WTC11 (cell line): Measurements from ENCODE around the gene CDCA4. TPM values are rescaled to one million over a fixed set of nuclear protein-coding genes. Genes with fewer than 3 reads are reported as not detected.

Source experiments
- ATAC-seq: fragments of 200-7000 bp; cut with Tn5 transposase; 2 replicates; pipeline ENCODE4 v1.10.0; 2021; ENCODE audit warnings: mild to moderate bottlenecking, moderate library complexity
- CTCF ChIA-PET: fragments of 300-600 bp; sonication (Branson Sonifier 250); formaldehyde crosslinking; loops from one replicate; lab custom pipeline; 2021; ENCODE audit warnings: antibody characterized with exemption; lab: Charles Lee
- POLR2A ChIA-PET: fragments of 350-600 bp; sonication (Branson Sonifier 250); formaldehyde crosslinking; loops from one replicate; lab custom pipeline; 2021; ENCODE audit warnings: antibody characterized with exemption; lab: Charles Lee
- DNase-seq: peaks from one replicate; pipeline ENCODE4 v3.0.0; 2021; ENCODE audit warnings: low spot score
- H3K27ac Mint-ChIP-seq: 2 replicates; pipeline ENCODE4 v1.8.0; 2021; ENCODE audit warnings: mixed read lengths
- H3K27me3 Mint-ChIP-seq: 2 replicates; pipeline ENCODE4 v1.8.0; 2021; ENCODE audit warnings: low read depth, mild to moderate bottlenecking, moderate library complexity, mixed read lengths
- H3K36me3 Mint-ChIP-seq: 2 replicates; pipeline ENCODE4 v1.8.0; 2021; ENCODE audit warnings: mixed read lengths
- H3K4me1 Mint-ChIP-seq: 2 replicates; pipeline ENCODE4 v1.8.0; 2022; ENCODE audit warnings: mixed read lengths
- H3K4me3 Mint-ChIP-seq: 2 replicates; pipeline ENCODE4 v1.8.0; 2021; ENCODE audit warnings: mild to moderate bottlenecking, moderate library complexity, mixed read lengths
- H3K9me3 Mint-ChIP-seq: 2 replicates; pipeline ENCODE4 v1.8.0; 2021; ENCODE audit warnings: mixed read lengths
- AFF4 ChIP-seq: sonication (generic); formaldehyde crosslinking; IDR thresholded peaks from 2 replicates; pipeline ENCODE4 v1.8.1; 2023; ENCODE audit warnings: mild to moderate bottlenecking, missing genetic modification reagents, borderline replicate concordance
- AR ChIP-seq: fragments of 250-450 bp; sonication (Bioruptor Pico); IDR thresholded peaks from 2 replicates; pipeline ENCODE4 v1.9.0; 2021; ENCODE audit warnings: mild to moderate bottlenecking
- ATF2 ChIP-seq: sonication (generic); formaldehyde crosslinking; IDR thresholded peaks from 2 replicates; pipeline ENCODE4 v1.8.1; 2022; ENCODE audit warnings: low read depth, missing genetic modification reagents, borderline replicate concordance
- CREB1 ChIP-seq: sonication (generic); formaldehyde crosslinking; IDR thresholded peaks from 2 replicates; pipeline ENCODE4 v1.8.0; 2023; ENCODE audit warnings: mild to moderate bottlenecking, missing genetic modification reagents
- EMX1 ChIP-seq: fragments of 250-450 bp; sonication (Bioruptor Pico); IDR thresholded peaks from 2 replicates; pipeline ENCODE4 v1.8.0; 2021; ENCODE audit warnings: mild to moderate bottlenecking
- HMGA2 ChIP-seq: fragments of 250-450 bp; sonication (Bioruptor Pico); IDR thresholded peaks from 2 replicates; pipeline ENCODE4 v1.4.0; 2021; ENCODE audit warnings: mild to moderate bottlenecking, moderate library complexity
- IRF2 ChIP-seq: sonication (generic); formaldehyde crosslinking; IDR thresholded peaks from 2 replicates; pipeline ENCODE4 v1.8.0; 2022; ENCODE audit warnings: low read depth, missing genetic modification reagents, borderline replicate concordance
- JUN ChIP-seq: sonication (generic); formaldehyde crosslinking; IDR thresholded peaks from 2 replicates; pipeline ENCODE4 v1.8.0; 2023; ENCODE audit warnings: mild to moderate bottlenecking, missing genetic modification reagents
- MLX ChIP-seq: sonication (generic); formaldehyde crosslinking; IDR thresholded peaks from 2 replicates; pipeline ENCODE4 v1.8.1; 2023; ENCODE audit warnings: mild to moderate bottlenecking, missing genetic modification reagents, moderate library complexity
- NFATC4 ChIP-seq: fragments of 250-450 bp; sonication (Bioruptor Pico); IDR thresholded peaks from 2 replicates; pipeline ENCODE4 v1.9.0; 2021; ENCODE audit warnings: mild to moderate bottlenecking
- NR2C2 ChIP-seq: sonication (generic); formaldehyde crosslinking; IDR thresholded peaks from 2 replicates; pipeline ENCODE4 v1.8.0; 2022; ENCODE audit warnings: mild to moderate bottlenecking, missing genetic modification reagents
- NR3C1 ChIP-seq: sonication (generic); formaldehyde crosslinking; conservative IDR thresholded peaks from 2 replicates; pipeline ENCODE4 v1.8.1; 2023; ENCODE audit warnings: low read depth, mild to moderate bottlenecking, missing genetic modification reagents
- RELA ChIP-seq: sonication (generic); formaldehyde crosslinking; IDR thresholded peaks from 2 replicates; pipeline ENCODE4 v1.8.1; 2022; ENCODE audit warnings: missing genetic modification reagents, mild to moderate bottlenecking, borderline replicate concordance
- STAT6 ChIP-seq: sonication (generic); formaldehyde crosslinking; conservative IDR thresholded peaks from 2 replicates; pipeline ENCODE4 v1.8.1; 2023; ENCODE audit warnings: mild to moderate bottlenecking, low read depth, missing genetic modification reagents, moderate library complexity
- TP53 ChIP-seq: sonication (generic); formaldehyde crosslinking; IDR thresholded peaks from 2 replicates; pipeline ENCODE4 v1.8.1; 2023; ENCODE audit warnings: mild to moderate bottlenecking, missing genetic modification reagents
- USF2 ChIP-seq: sonication (generic); formaldehyde crosslinking; IDR thresholded peaks from 2 replicates; pipeline ENCODE4 v1.8.1; 2023; ENCODE audit warnings: mild to moderate bottlenecking, missing genetic modification reagents, moderate library complexity
- ZNF317 ChIP-seq: sonication (generic); formaldehyde crosslinking; IDR thresholded peaks from 2 replicates; pipeline ENCODE4 v1.8.1; 2023; ENCODE audit warnings: low read depth, mild to moderate bottlenecking, moderate library complexity, missing genetic modification reagents, borderline replicate concordance
- ZNF425 ChIP-seq: fragments of 250-450 bp; sonication (Bioruptor Pico); conservative IDR thresholded peaks from 2 replicates; pipeline ENCODE4 v1.9.0; 2021; ENCODE audit warnings: mild to moderate bottlenecking
- ZNF671 ChIP-seq: fragments of 250-450 bp; sonication (Bioruptor Pico); IDR thresholded peaks from 2 replicates; pipeline ENCODE4 v1.8.0; 2021; ENCODE audit warnings: mild to moderate bottlenecking
- total RNA-seq: library from RNA; stranded (reverse); gene quantifications from 3 replicates; pipeline ENCODE4 v1.2.3, GENCODE V29; 2021

Gene CDCA4
- total RNA-seq, 1 experiment from 2014 or later: 63.3 TPM

GRCh38 chr14:105019861-105020814 is 745 bp downstream of the CDCA4 start (continued):
- TF ChIP-seq AFF4 (CRISPR knock-in tag) (no peak), NR3C1 (CRISPR knock-in tag) (no peak), JUN (no peak), ATF2 (no peak), NR2C2 (CRISPR knock-in tag) (no peak), EMX1 (CRISPR knock-in tag) (no peak)

- Mint-ChIP-seq H3K36me3 (peaks cover 15% of the 10 kb centered on the region), H3K27ac (no peak overlapping the region), H3K4me1 (peaks cover 84% of the 10 kb centered on the region), H3K27me3 (no peaks in the 10 kb centered on the region), H3K4me3 (peak overlapping the region; percentile 88), H3K9me3 (no peaks in the 10 kb centered on the region)
- DNase-seq: no peak
- no peak for ATAC-seq
- CTCF ChIA-PET: interaction anchor here (0.7 to 2.0 kb wide), 6 partner anchors 27 to 393 kb away, joined by 3 to 9 read pairs (median 5); no protein-coding TSS in a partner anchor
- POLR2A ChIA-PET: interaction anchor here (0.7 kb wide), 1 partner anchor 152 kb away, joined by 3 read pairs; no protein-coding TSS in a partner anchor
- TF ChIP-seq USF2: no peak
- TF ChIP-seq ZNF317 (CRISPR knock-in tag): no peak
- no peak for TF ChIP-seq TP53
- TF ChIP-seq HMGA2: no peak
- TF ChIP-seq AR (CRISPR knock-in tag): no peak
- no peak for TF ChIP-seq NFATC4 (CRISPR knock-in tag)
- no peak for TF ChIP-seq EMX1 (CRISPR knock-in tag)
- no peak for TF ChIP-seq IRF2 (CRISPR knock-in tag)
- no peak for TF ChIP-seq MLX (CRISPR knock-in tag)
- no peak for TF ChIP-seq ZNF425 (CRISPR knock-in tag)
- no peak for TF ChIP-seq CREB1 (CRISPR knock-in tag)
- TF ChIP-seq STAT6: no peak
- TF ChIP-seq ZNF671 (CRISPR knock-in tag): no peak
- TF ChIP-seq RELA (CRISPR knock-in tag): no peak
These were observed 2.5 kb downstream of the CDCA4 start for GRCh38 chr14:105018414-105018813.
